Spleen (tissue), 7 donors: ENCODE measurements around the gene DCAF8L2.

Source experiments
- CTCF ChIP-seq, 11 experiments: fragments of 200-600 bp in 7 of 11; fragments of 450-650 bp in 4 of 11; sonication (generic) in 4 of 11; IDR thresholded peaks in 8 of 11; conservative IDR thresholded peaks in 3 of 11; 1 replicate in 7 of 11; 2 replicates in 4 of 11; pipeline versions ENCODE4 v1.4.0 to v1.8.0; 2016 to 2021; ENCODE audit warnings: antibody characterized with exemption in 11 of 11, inconsistent platforms in 4 of 11, mild to moderate bottlenecking in 1 of 11
- POLR2AphosphoS5 ChIP-seq, 3 donors: sonication (generic); formaldehyde crosslinking; IDR thresholded peaks; one replicate each; pipeline ENCODE4 v1.5.1; 2017; ENCODE audit warnings: antibody characterized with exemption in 3 of 3
- donor health status: DM: no; HTN: no; CAD: no; lungs with moderate emphysema.
- donor health status: DM: no; HTN: no; CAD: no.
- donor health status: DM: no; HTN: no; CAD: no.

- TF ChIP-seq CTCF (IDR thresholded peaks at IDR 0.05 in 8 of 11, conservative IDR thresholded peaks at IDR 0.05 in 3 of 11) (no peak), POLR2AphosphoS5 (IDR thresholded peaks at IDR 0.05) (no peak)
Measured at GRCh38 chrX:27583976-27584375, 6.2 kb upstream of the DCAF8L2 start.
